ENCODE results near the gene CIBAR2. TPM values are rescaled to one million over a fixed set of nuclear protein-coding genes. Genes with fewer than 3 reads are reported as not detected.

Gene CIBAR2
- total and polyA plus RNA-seq, 9 of the 15 experiments (the other 6 are each of a cell fraction or from before 2014, with no cell fraction given) = not detected

DNA sequence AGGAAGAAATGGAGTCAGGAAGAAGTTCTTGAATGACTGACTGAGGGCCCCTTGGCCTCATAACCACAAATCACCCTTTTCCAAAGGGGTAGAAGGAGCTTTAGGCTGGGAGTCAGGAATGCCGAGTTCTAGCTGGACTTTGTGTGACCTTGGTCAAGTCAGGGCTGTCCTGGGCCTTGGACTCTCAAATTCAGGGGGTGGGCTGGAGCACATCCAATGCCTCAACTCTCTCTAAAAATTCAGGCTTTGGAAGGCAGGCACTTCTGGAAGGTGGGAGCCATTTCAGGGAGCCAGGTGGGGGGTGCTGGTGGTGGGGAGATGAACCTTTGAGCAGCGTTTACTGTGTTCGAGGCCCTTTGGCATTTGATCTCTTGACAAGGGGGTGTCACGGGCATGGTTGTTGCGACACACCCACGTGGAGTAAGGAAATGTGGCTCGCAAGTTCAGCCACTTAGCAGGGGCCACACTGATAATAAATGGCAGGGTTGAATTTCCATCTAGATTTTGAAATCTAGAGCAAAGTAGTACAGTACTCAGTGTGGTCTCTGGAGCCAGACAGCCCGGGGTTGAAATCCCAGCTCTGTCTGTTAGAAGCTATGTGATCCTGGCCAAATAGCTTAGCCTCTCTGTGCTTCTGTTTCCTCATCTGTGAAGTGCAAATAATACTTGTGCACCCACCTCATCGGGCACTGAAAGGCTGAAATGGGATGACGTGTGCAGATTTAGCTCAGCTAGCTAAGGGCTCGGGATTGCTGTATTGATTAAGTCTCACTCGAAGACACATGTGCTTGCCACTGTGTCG is 47.1 kb upstream of the CIBAR2 start:
- ChIA-PET CTCF (ENCODE audit: low intra/inter-chr PET ratio) (no interaction called here), POLR2A (interaction anchor here (0.5 to 1.6 kb wide), 4 partner anchors 9 to 21 kb away, joined by 3 to 6 read pairs (median 4); no protein-coding TSS in a partner anchor)
- Histone ChIP-seq H3K4me1 (replicated peaks in 1 of 2; ENCODE audit: control insufficient read depth in 2 of 2, insufficient read depth in 2 of 2, low read length in 2 of 2) (peaks cover 4 to 30% of the 10 kb centered on the region in 2 experiments; a peak in 3 of 5 replicates), H3K4me3 (no peak overlapping the region), H4K20me1 (replicated peaks; ENCODE audit: control insufficient read depth, insufficient read depth, low read length) (no peaks in the 10 kb centered on the region), H3K9ac (ENCODE audit: insufficient read depth in 1 of 2, low read depth in 2 of 2, low read length in 2 of 2) (0 out of 4 replicates have a peak overlapping the region, but pooled peaks of 1 of the 2 experiments have one; percentile 45), H3K9me3 (replicated peaks; ENCODE audit: control insufficient read depth, insufficient read depth, low read depth, low read length) (no peaks in the 10 kb centered on the region), H3K36me3 (ENCODE audit: control insufficient read depth, insufficient read depth, low read length) (no peaks in the 10 kb centered on the region), H3K27me3 (ENCODE audit: control insufficient read depth in 2 of 2, insufficient read depth in 2 of 2, low read length in 2 of 2) (peaks cover 0 to 14% of the 10 kb centered on the region in 2 experiments; a peak in 3 of 5 replicates), H3K4me2 (ENCODE audit: insufficient read depth, low read length) (no peak overlapping the region), H3K27ac (ENCODE audit: extremely low read depth, low read depth, low read length) (no peak overlapping the region), H2AFZ (ENCODE audit: low read depth, low read length) (peak overlapping the region; percentile 43; the same call in 1 of the 2 replicates), H3K79me2 (ENCODE audit: control insufficient read depth, insufficient read depth, low read length) (no peaks in the 10 kb centered on the region), H3K9me1 (ENCODE audit: control insufficient read depth, insufficient read depth, low read length) (no peaks in the 10 kb centered on the region)
- FAIRE-seq = no peak
- no TSS peak for BruUV-seq (replicated peaks)
- in situ Hi-C loops (cut with MboI) = no loop called here
- DNase-seq (ENCODE audit: extremely low read depth in 1 of 4, low spot score in 3 of 4) = no peak
- no peak for ATAC-seq
- intact Hi-C loops (cut with micrococcal nuclease) = no loop called here
- WGBS (ENCODE audit: insufficient coverage, low coverage, missing lambda C conversion rate) = 57% methylated on average over 13 of the region's 13 CpGs
- TF ChIP-seq NFYB (IDR thresholded peaks at IDR 0.05; ENCODE audit: extremely low read depth, insufficient read length) (no peak), CEBPB (tag; IDR thresholded peaks at IDR 0.05) (peak; percentile 93), ZNF695 (CRISPR knock-in tag; IDR thresholded peaks at IDR 0.05) (no peak), ZFP36 (IDR thresholded peaks at IDR 0.05; ENCODE audit: low read depth, low read length, partially characterized antibody) (peak; percentile 6), CEBPG (CRISPR knock-in tag; IDR thresholded peaks at IDR 0.05) (no peak; the same call in 1 of the 2 replicates), CEBPG (tag; conservative IDR thresholded peaks at IDR 0.05 in 1 of 2, IDR thresholded peaks at IDR 0.05 in 1 of 2) (peak; percentile 38 to 70; a peak in 3 of 4 replicates)

All from K562 (cell line).